Skeletal muscle tissue (tissue), 4 donors: Measurements from ENCODE around the gene PLXNB2. TPM values are rescaled to one million over a fixed set of nuclear protein-coding genes. Genes with fewer than 3 reads are reported as not detected.
A peak's percentile ranks its signal among the peaks of the same experiment; 100 is the strongest.

Experiments
- H3K27ac ChIP-seq: one replicate; pipeline ENCODE4 v1.7.0; 2013; ENCODE audit warnings: mild to moderate bottlenecking, low read depth, low read length, inconsistent platforms
- H3K27me3 ChIP-seq, 3 donors: one replicate each; pipeline ENCODE4 v1.7.0; 2013; ENCODE audit warnings: low read length in 3 of 3; ENCODE audit not compliant: control insufficient read depth in 3 of 3, insufficient read depth in 3 of 3
- H3K36me3 ChIP-seq, 3 donors: one replicate each; pipeline ENCODE4 v1.7.0; 2013; ENCODE audit warnings: low read length in 3 of 3; ENCODE audit not compliant: control insufficient read depth in 3 of 3, insufficient read depth in 3 of 3
- H3K4me1 ChIP-seq, 3 donors: one replicate each; pipeline ENCODE4 v1.7.0; 2013; ENCODE audit warnings: low read length in 3 of 3, mild to moderate bottlenecking in 3 of 3; ENCODE audit not compliant: control insufficient read depth in 3 of 3, insufficient read depth in 3 of 3
- H3K4me3 ChIP-seq, 3 donors: one replicate each; pipeline ENCODE4 v1.7.0; 2013; ENCODE audit warnings: low read length in 3 of 3
- H3K9ac ChIP-seq, 3 donors: one replicate each; pipeline ENCODE4 v1.7.0; 2013; ENCODE audit warnings: low read length in 3 of 3, mild to moderate bottlenecking in 3 of 3, moderate library complexity in 2 of 3, low read depth in 1 of 3
- H3K9me3 ChIP-seq, 3 donors: one replicate each; pipeline ENCODE4 v1.7.0; 2013; ENCODE audit warnings: low read length in 3 of 3; ENCODE audit not compliant: control insufficient read depth in 3 of 3
- total RNA-seq: library from RNA; depleted of rRNA; stranded (reverse); fragments of >200 nt; gene quantifications from one replicate; pipeline ENCODE4 v1.2.3, GENCODE V29; 2014
- donor health status: Osteomylitis.

The PLXNB2 gene
- total RNA-seq, 1 donor from 2014 or later: 48.5 TPM

DNA sequence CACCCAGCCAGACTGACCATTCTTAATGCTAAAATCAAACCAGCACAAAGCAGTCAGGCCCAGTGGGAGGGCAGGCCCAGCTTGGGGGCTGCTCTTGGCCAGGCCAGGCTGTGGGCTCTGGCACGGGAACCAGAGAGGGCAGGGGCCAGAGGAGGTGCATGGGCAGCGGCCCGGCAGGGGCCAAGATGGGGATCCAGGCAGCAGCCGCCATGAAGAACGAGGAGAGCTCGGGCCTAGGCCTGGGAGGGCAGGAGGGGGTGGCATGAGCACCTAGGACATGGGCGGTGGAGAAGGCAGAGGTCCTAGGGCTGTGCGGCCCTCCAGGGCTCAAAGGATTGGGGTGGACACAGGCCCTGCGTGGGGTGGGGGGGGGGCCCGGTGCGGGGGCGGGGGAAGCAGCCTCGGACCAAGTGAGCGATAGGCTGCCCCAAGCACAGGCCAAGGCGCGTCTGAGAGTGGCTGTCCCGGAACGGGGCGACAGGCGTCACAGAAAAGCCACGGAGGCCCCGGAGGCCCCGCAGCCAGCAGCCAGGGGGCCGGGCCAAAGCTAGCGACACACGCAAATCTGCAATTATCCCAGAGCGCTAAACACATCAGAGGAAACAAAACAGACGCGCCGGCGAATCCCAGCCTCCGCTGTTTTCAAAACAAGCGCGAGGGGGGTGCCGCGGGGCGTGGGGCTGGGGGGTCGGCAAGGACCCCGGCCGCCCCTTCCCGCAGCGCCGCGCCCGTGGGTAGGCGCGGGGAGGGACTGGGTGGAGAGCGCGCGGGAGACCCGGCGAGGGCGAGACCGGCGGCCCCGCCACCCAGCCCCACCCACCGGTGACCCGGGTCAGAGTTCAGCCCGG lies 8.3 kb downstream of the PLXNB2 start:
- no peaks in the 10 kb centered on the region for H3K36me3 ChIP-seq
- no peaks in the 10 kb centered on the region for H3K9me3 ChIP-seq
- peaks cover 33 to 46% (median 36%) of the 10 kb centered on the region in 3 donors for H3K4me1 ChIP-seq
- no peak overlapping the region for H3K4me3 ChIP-seq
- H3K27ac ChIP-seq: no peak overlapping the region
- H3K9ac ChIP-seq: no peak overlapping the region
- no peaks in the 10 kb centered on the region for H3K27me3 ChIP-seq

- Histone ChIP-seq H3K9me3 (no peaks in the 10 kb centered on the region), H3K4me3 (no peak overlapping the region), H3K36me3 (no peaks in the 10 kb centered on the region), H3K9ac (no peak overlapping the region), H3K27ac (no peak overlapping the region), H3K27me3 (no peaks in the 10 kb centered on the region), H3K4me1 (peaks cover 30 to 42% (median 34%) of the 10 kb centered on the region in 3 donors)
Measured at GRCh38 chr22:50298266-50298637, 9.2 kb downstream of the PLXNB2 start.

- no peak overlapping the region for H3K4me3 ChIP-seq
- H3K27ac ChIP-seq: no peak overlapping the region
- H3K4me1 ChIP-seq: peaks cover 28 to 37% (median 29%) of the 10 kb centered on the region in 3 donors
- no peaks in the 10 kb centered on the region for H3K27me3 ChIP-seq
- no peaks in the 10 kb centered on the region for H3K36me3 ChIP-seq
- H3K9ac ChIP-seq: no peak overlapping the region
- H3K9me3 ChIP-seq: no peaks in the 10 kb centered on the region
Measured at GRCh38 chr22:50297510-50298265, 9.8 kb downstream of the PLXNB2 start.

DNA sequence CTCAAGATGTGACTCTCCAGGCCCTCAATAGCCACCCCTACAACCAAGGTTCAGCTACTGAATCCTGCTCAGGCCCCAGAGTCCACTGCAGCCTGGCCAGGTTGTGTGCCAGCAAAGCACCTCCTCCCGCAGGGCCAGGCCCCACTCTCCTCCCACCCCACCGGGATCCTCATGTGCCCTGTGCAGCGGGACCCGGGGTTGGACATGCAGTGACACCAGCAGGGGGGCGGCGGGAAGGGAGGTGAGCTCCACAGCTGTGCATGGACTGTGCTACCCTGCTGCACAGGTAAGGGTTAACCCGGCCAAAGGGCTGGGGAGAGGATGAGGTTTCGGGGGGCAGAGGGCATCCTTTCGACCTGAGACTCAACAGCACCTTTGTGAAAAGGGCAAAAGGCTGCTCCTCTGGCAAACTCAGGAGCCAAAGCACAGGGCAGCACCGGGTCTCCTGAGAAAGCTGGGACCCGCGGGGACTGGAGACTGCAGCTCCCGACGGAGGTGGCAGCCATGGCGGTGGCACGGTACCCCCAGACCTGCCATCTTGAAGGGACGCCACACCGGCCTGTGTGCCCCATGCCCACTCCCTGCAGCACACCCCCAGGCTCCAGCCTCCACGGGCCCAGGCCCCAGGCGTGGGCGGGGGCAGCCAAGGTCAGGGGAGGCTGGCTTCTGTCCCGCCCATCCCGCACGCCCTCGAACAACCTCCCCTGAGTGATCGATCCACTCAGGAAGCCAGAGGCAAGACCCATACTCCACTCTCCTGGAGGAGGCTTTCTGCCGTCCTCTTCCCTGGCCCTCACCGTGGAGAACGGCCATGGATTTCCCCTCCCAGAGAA lies 10.6 kb downstream of the PLXNB2 start:
- H3K9me3 ChIP-seq: no peaks in the 10 kb centered on the region
- peaks cover 0 to 4% (median 0%) of the 10 kb centered on the region in 3 donors for H3K27me3 ChIP-seq
- no peak overlapping the region for H3K27ac ChIP-seq
- H3K36me3 ChIP-seq: no peaks in the 10 kb centered on the region
- H3K4me3 ChIP-seq: no peak overlapping the region
- H3K4me1 ChIP-seq: peaks cover 21 to 29% (median 27%) of the 10 kb centered on the region in 3 donors
- no peak overlapping the region for H3K9ac ChIP-seq

- no peaks in the 10 kb centered on the region for H3K9me3 ChIP-seq
- peaks cover 16 to 22% (median 17%) of the 10 kb centered on the region in 3 donors for H3K4me1 ChIP-seq
- H3K9ac ChIP-seq: peak overlapping the region in 1 of 3 donors; percentile 40
- peak overlapping the region; percentile 51 for H3K27ac ChIP-seq
- H3K4me3 ChIP-seq: no peak overlapping the region
- H3K36me3 ChIP-seq: peaks cover 6 to 9% (median 8%) of the 10 kb centered on the region in 3 donors
- peaks cover 0 to 7% (median 0%) of the 10 kb centered on the region in 3 donors for H3K27me3 ChIP-seq
Measured at GRCh38 chr22:50294319-50294656, 13.2 kb downstream of the PLXNB2 start.

- Histone ChIP-seq H3K27me3 (peaks cover 0 to 7% (median 0%) of the 10 kb centered on the region in 3 donors), H3K4me1 (peaks cover 14 to 22% (median 17%) of the 10 kb centered on the region in 3 donors), H3K27ac (peak overlapping the region; percentile 51), H3K9me3 (no peaks in the 10 kb centered on the region), H3K36me3 (peaks cover 12 to 15% (median 14%) of the 10 kb centered on the region in 3 donors), H3K4me3 (peak overlapping the region in 1 of 3 donors; percentile 49), H3K9ac (peak overlapping the region in 2 of 3 donors; percentile 40 to 43)
Measured at GRCh38 chr22:50293441-50294318, 13.8 kb downstream of the PLXNB2 start.

- Histone ChIP-seq H3K27me3 (peaks cover 0 to 7% (median 0%) of the 10 kb centered on the region in 3 donors), H3K4me3 (no peak overlapping the region), H3K27ac (no peak overlapping the region), H3K9ac (no peak overlapping the region), H3K4me1 (peaks cover 14 to 22% (median 17%) of the 10 kb centered on the region in 3 donors), H3K36me3 (peaks cover 15 to 21% (median 17%) of the 10 kb centered on the region in 3 donors), H3K9me3 (no peaks in the 10 kb centered on the region)
Measured at GRCh38 chr22:50292643-50293440, 14.6 kb downstream of the PLXNB2 start.

DNA sequence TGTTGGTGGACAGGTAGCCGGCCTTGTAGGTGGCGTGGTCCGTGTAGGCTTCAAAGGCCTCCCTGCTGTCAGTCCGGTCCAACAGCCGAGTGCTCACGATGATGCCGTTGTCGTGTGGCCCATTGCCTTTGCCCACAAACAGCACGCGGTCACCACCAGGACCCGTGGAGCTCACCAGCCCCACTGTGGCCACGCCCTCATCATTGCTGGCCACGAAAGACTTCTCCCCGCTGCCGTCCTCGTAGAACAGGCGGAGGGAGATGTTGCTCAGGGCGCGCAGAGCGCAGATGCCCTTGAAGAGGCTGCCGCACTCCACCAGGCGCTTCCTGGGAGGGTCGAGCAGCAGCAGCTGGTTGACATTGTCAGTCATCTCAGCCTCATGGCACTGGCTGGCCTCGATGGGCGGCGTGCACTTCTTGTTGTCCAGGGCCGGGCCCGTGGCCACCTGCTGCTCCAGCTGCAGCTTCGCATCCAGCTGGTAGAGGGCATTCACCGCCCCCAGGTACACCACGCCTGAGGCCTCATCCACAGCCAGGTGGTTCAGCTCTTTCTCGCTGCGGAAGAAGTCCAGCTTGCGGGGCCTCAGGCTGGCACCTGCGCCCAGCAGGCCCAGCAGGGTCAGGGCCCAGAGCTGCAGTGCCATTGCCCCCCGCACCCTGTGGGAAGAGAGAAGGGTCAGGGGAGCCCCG lies 17.4 kb downstream of the PLXNB2 start:
- peaks cover 23 to 29% (median 23%) of the 10 kb centered on the region in 3 donors for H3K36me3 ChIP-seq
- H3K4me1 ChIP-seq: peaks cover 11 to 14% (median 12%) of the 10 kb centered on the region in 3 donors
- no peaks in the 10 kb centered on the region for H3K9me3 ChIP-seq
- H3K27me3 ChIP-seq: peaks cover 0 to 7% (median 0%) of the 10 kb centered on the region in 3 donors
- no peak overlapping the region for H3K27ac ChIP-seq
- H3K9ac ChIP-seq: no peak overlapping the region
- H3K4me3 ChIP-seq: no peak overlapping the region
